Stimulated activated CD4-positive, alpha-beta T cell treated with anti-CD3 and anti-CD28 coated beads, Interleukin-4, amount 100 ng/mL, for 48 hours (primary cell): ENCODE measurements around the gene THRB.

Experiments used
- DNase-seq, 2 donors: peaks; one replicate each; pipeline ENCODE4 v3.0.0-alpha.2; 2020; ENCODE audit warnings: low read depth in 2 of 2

THRB gene

DNA sequence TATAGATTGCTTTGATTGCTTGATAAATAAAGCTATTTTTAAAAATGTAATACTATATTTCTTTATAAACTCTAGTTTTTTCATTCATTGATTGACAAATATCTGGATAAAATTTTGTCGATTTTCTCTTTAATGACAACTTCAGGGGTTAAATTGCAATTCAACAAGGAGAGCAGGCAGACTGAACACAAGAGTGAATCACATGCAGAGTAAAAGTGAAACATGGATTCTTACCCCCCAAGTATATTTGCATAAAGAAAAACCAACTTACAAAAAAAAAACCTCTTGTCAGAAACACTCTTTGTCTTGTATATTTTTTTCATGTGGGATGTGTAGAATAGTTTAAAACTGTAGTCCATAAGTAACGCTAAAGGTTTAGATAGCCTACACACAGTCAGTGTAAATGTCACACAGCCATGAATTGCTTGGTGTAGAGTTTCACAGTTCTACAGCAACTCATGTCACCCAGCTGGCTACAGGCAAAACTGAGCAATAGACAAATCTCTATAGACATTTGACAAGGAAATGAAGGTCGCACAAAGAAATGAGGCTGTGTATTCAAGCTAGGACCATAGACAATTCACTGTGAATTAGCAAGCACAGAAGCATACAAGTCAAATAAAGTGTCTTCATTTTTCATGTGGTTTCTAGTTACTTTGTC, 141.6 kb downstream of the THRB start:
- DNase-seq, result no peak

- DNase-seq, result no peak
Observed at GRCh38 chr3:24351779-24352469, 142.7 kb downstream of the THRB start.

DNA sequence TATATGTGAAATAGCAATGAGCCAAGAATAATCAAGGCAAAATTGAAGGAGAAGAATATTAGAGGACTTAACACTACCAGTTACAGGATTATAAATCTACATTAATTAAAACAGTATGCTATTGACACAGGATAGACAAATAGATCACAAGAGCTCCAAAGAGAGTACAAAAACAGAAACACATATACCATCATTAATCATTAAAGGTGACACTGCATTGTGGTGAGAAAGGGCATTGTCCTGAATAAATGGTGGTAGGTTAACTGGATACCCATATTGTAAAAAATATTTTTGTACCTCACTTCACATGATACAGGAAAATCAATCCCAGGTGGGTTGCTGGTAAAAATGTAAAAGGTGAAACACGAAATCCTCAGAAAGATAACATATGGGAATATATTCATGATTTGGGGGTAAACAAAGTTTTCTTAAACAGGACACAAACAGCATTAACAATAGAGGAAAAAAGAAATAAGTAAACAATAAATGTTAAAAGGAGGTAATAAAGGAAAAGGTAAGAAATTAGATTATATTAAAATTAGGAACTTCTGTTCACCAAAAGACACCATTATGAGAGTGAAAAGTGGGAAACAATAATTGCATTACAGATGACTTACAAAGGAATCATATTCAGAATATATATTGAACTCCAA, 145.2 kb downstream of the THRB start:
- DNase-seq, result no peak

DNA sequence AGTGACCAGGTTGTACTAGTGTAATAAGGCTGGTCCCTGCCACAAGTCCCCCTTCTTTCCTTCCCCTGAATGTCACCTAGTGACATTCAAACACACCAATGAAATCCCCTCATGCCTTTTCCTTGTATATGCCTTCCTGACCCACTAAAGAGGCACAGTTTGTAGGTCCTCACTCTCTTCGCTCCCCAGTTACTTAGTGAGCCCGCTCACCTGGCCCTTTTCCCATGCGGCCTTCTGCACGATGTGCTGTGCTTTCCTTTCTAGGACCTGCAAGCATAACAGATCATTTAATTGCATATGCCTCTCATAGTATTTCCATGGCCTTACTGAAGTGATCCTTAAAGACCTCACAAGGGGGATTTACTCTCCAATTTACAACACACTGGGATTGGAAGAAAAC, 146.3 kb downstream of the THRB start:
- no peak for DNase-seq

DNA sequence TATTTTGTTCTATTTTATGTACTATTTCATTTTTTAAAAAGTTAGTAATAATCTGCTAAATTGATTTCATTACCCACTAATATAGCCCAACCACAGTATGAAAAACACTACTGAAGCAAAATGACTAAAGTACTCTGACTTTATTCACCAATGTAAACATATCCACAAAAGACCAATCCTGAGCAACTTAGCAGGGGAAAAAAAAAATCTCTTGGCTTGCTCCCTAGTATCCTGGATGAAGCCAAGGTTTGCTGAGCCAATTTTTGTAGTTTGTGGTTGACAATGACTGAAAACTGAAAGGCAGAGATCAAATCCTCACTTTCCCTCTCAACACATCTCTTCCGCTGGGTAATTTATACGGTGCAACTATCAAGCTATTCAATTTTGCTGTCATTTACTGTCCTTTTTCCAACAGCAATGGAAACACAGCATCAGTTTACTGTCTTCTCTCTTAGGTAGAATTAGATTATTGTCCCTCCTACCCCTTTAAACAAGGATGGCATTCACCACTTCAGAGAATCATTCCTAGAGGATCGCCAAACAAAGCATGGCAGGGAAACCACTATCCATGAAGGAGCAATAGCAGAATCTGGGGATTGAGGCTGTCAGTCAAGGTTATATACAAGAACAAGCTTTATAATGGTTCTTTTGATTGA, 149.7 kb downstream of the THRB start:
- no peak for DNase-seq

DNA sequence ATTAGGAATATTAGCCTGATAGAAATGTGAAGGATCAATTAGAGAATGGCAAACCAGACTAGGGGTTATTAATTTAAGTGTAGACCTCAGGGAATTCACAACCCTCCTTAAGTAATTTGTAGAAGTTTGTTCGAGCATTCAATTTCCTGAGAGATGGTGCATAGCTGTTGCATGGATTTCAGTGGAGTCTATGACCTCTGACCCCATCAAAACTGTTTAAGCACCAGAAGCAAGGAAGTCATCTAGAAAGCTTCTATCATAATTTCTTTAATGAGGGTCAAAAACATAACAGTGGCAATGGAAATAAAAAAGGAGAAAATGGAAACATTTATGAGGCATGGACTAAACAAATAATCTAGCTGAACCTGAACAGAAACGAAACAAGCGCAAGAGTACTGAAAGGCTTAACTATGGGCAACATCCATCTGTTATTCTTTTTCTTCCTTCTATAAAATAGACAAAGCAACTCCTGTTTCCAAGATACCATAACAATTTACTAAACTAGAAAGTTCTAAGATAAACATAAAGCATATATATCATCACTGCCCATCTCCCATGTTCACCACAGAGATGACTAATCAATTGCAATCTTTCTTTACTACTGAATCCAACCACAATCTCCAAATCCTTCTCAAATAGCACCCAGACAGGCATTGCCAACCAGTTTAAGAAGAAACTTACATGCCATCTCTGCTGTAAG, 151.4 kb downstream of the THRB start:
- DNase-seq, result no peak

GRCh38 chr3:24342275-24342674, 152.4 kb downstream of the THRB start:
- no peak for DNase-seq

DNA sequence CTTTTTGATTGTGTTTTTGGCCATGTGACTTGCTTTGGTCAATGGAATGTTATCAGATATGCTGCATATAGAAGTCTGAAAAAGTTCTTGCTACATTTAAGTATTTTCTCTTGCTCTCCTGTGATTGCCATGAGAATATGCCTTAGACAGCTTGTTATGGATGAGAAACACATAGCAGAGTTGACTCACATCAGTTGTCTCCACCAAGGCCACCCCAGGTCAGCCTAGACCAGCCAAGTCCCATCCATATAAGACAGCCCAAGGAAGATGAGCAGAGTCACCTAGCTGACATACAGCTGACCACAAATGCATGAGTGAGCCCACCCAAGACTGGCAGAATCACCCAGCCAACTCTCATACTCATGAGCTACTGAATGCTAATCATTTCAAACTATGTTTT, 153.0 kb downstream of the THRB start:
- no peak for DNase-seq

DNA sequence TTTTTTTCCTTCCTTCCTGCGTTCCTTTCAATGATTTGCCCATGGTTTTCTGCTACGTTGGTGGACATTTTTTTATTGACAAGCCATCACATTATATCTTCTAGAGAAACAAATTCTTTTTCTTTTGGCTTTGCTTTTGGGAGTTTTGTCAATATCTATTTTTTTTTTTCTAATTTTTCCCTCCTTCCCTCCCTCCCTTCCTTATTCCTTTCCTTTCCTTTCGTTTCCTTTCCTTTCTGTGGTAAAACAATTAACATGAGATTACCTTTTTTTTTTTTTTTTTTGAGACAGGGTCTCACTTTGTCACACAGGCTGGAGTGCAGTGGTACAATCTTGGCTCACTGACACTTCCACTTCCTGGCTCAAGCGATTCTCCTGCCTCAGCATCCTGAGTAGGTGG, 153.7 kb downstream of the THRB start:
- DNase-seq, result no peak

- no peak for DNase-seq
Observed at GRCh38 chr3:24340161-24340560, 154.5 kb downstream of the THRB start.

DNA sequence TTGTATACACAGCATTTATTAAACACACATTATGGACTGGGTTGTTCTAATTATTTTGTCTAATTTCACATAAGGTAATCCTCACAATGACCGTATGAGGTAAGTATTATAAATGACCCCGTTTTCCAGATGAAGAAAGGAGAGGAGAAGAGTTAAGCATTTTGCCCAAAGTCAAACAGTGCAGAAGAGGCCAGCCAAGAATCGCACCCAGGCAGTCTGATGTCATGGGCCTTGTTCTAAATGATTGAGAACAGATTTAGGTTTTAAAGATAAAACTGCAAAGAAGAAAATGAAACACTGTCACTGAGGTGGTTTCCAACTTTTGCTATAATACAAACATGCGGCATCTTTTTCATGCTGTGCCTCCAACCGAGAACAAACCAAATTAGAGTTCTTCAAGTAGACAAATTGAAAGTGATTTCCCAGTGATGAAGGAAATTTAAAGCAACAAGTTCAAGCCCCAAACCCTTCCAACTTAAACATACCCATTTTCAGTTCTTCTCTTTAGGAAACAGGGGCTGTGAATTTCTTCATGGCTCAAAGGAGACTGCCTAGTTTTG, 155.3 kb downstream of the THRB start:
- DNase-seq, result no peak

GRCh38 chr3:24338409-24339130, 156.1 kb downstream of the THRB start:
- DNase-seq, result no peak

DNA sequence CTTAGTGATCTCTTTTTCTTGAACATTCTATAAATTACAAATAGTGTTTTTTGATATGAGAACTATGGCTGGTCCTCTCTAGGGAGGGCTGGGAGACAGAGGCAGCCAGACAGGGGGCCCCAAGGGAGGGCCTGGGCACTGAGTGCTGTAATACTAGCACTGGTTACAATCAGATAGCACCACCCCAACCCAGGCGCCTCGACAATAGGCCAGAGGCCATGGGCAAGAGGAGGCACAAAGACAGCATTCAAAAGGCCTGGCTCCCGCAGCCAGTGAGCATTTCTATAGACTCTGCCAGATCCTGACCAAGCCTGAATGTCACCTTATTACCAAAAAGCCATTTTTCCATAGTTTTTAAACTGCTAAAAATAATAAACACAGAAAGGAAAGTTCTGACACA, 158.5 kb downstream of the THRB start:
- DNase-seq, result no peak

- no peak for DNase-seq
Observed at GRCh38 chr3:24332092-24332491, 162.6 kb downstream of the THRB start.

- no peak for DNase-seq
Observed at GRCh38 chr3:24323272-24323671, 171.4 kb downstream of the THRB start.

- DNase-seq, result no peak
Observed at GRCh38 chr3:24320601-24321000, 174.0 kb downstream of the THRB start.

- DNase-seq, result no peak
Observed at GRCh38 chr3:24318677-24319287, 175.9 kb downstream of the THRB start.

- no peak for DNase-seq
Observed at GRCh38 chr3:24316887-24317383, 177.7 kb downstream of the THRB start.

- DNase-seq, result no peak
Observed at GRCh38 chr3:24315971-24316370, 178.7 kb downstream of the THRB start.

DNA sequence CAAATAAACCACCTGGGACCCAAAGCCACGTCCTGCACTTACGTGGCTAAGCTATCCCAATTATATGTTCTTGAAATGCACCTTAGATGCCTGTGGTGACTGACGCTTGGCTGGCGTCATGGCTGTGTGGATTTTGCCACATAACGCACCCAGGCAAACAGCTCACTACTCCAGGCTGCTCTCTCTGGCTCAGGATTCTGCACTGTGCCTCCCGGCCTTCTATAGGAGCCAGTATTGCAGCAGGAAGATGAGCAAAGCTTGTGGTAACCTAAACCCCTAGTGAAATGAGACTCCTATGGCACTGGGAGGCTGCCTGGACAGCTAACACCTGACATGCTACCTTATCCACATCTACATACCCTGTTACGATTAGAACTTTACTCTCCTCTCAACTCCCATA, 179.3 kb downstream of the THRB start:
- no peak for DNase-seq
